WTC11 (cell line): ENCODE data around the gene CENPS. TPM values are rescaled to one million over a fixed set of nuclear protein-coding genes. Genes with fewer than 3 reads are reported as not detected.

ENCODE experiments used
- ATAC-seq: fragments of 200-7000 bp; cut with Tn5 transposase; 2 replicates; pipeline ENCODE4 v1.10.0; 2021; ENCODE audit warnings: mild to moderate bottlenecking, moderate library complexity
- CTCF ChIA-PET: fragments of 300-600 bp; sonication (Branson Sonifier 250); formaldehyde crosslinking; loops from one replicate; lab custom pipeline; 2021; ENCODE audit warnings: antibody characterized with exemption; lab: Charles Lee
- POLR2A ChIA-PET: fragments of 350-600 bp; sonication (Branson Sonifier 250); formaldehyde crosslinking; loops from one replicate; lab custom pipeline; 2021; ENCODE audit warnings: antibody characterized with exemption; lab: Charles Lee
- DNase-seq: peaks from one replicate; pipeline ENCODE4 v3.0.0; 2021; ENCODE audit warnings: low spot score
- H3K27ac Mint-ChIP-seq: 2 replicates; pipeline ENCODE4 v1.8.0; 2021; ENCODE audit warnings: mixed read lengths
- H3K27me3 Mint-ChIP-seq: 2 replicates; pipeline ENCODE4 v1.8.0; 2021; ENCODE audit warnings: low read depth, mild to moderate bottlenecking, moderate library complexity, mixed read lengths
- H3K36me3 Mint-ChIP-seq: 2 replicates; pipeline ENCODE4 v1.8.0; 2021; ENCODE audit warnings: mixed read lengths
- H3K4me1 Mint-ChIP-seq: 2 replicates; pipeline ENCODE4 v1.8.0; 2022; ENCODE audit warnings: mixed read lengths
- H3K4me3 Mint-ChIP-seq: 2 replicates; pipeline ENCODE4 v1.8.0; 2021; ENCODE audit warnings: mild to moderate bottlenecking, moderate library complexity, mixed read lengths
- H3K9me3 Mint-ChIP-seq: 2 replicates; pipeline ENCODE4 v1.8.0; 2021; ENCODE audit warnings: mixed read lengths
- CBFB ChIP-seq: sonication (generic); formaldehyde crosslinking; IDR thresholded peaks from 2 replicates; pipeline ENCODE4 v1.8.1; 2022; ENCODE audit warnings: mild to moderate bottlenecking, low read depth, missing genetic modification reagents
- E2F5 ChIP-seq: sonication (generic); formaldehyde crosslinking; IDR thresholded peaks from 2 replicates; pipeline ENCODE4 v1.8.1; 2022; ENCODE audit warnings: mild to moderate bottlenecking, moderate library complexity, missing genetic modification reagents
- ESRRA ChIP-seq: sonication (generic); formaldehyde crosslinking; IDR thresholded peaks from 2 replicates; pipeline ENCODE4 v1.8.1; 2022; ENCODE audit warnings: mild to moderate bottlenecking, missing genetic modification reagents, borderline replicate concordance
- ETV6 ChIP-seq: sonication (generic); formaldehyde crosslinking; IDR thresholded peaks from 2 replicates; pipeline ENCODE4 v1.8.1; 2022; ENCODE audit warnings: mild to moderate bottlenecking, missing genetic modification reagents
- GABPB1 ChIP-seq: sonication (generic); formaldehyde crosslinking; IDR thresholded peaks from 2 replicates; pipeline ENCODE4 v1.8.1; 2023; ENCODE audit warnings: mild to moderate bottlenecking, missing genetic modification reagents
- HMGA2 ChIP-seq: fragments of 250-450 bp; sonication (Bioruptor Pico); IDR thresholded peaks from 2 replicates; pipeline ENCODE4 v1.4.0; 2021; ENCODE audit warnings: mild to moderate bottlenecking, moderate library complexity
- IRF2 ChIP-seq: sonication (generic); formaldehyde crosslinking; IDR thresholded peaks from 2 replicates; pipeline ENCODE4 v1.8.0; 2022; ENCODE audit warnings: low read depth, missing genetic modification reagents, borderline replicate concordance
- KAT7 ChIP-seq: sonication (generic); formaldehyde crosslinking; IDR thresholded peaks from 2 replicates; pipeline ENCODE4 v1.8.1; 2023; ENCODE audit warnings: missing genetic modification reagents, mild to moderate bottlenecking, borderline replicate concordance
- MLX ChIP-seq: sonication (generic); formaldehyde crosslinking; IDR thresholded peaks from 2 replicates; pipeline ENCODE4 v1.8.1; 2023; ENCODE audit warnings: mild to moderate bottlenecking, missing genetic modification reagents, moderate library complexity
- NFE2L1 ChIP-seq: sonication (generic); formaldehyde crosslinking; IDR thresholded peaks from 2 replicates; pipeline ENCODE4 v1.8.1; 2023; ENCODE audit warnings: missing genetic modification reagents
- NR1H2 ChIP-seq: sonication (generic); formaldehyde crosslinking; IDR thresholded peaks from 2 replicates; pipeline ENCODE4 v1.9.0; 2021; ENCODE audit warnings: mild to moderate bottlenecking, moderate library complexity, missing genetic modification reagents
- NR3C1 ChIP-seq: sonication (generic); formaldehyde crosslinking; conservative IDR thresholded peaks from 2 replicates; pipeline ENCODE4 v1.8.1; 2023; ENCODE audit warnings: low read depth, mild to moderate bottlenecking, missing genetic modification reagents
- PRDM15 ChIP-seq: sonication (generic); formaldehyde crosslinking; IDR thresholded peaks from 2 replicates; pipeline ENCODE4 v1.8.0; 2022; ENCODE audit warnings: missing genetic modification reagents
- PRRX2 ChIP-seq: fragments of 250-450 bp; sonication (Bioruptor Pico); IDR thresholded peaks from 2 replicates; pipeline ENCODE4 v1.8.0; 2021; ENCODE audit warnings: mild to moderate bottlenecking
- SP1 ChIP-seq: sonication (generic); formaldehyde crosslinking; conservative IDR thresholded peaks from 2 replicates; pipeline ENCODE4 v1.8.1; 2022; ENCODE audit warnings: missing genetic modification reagents
- TEAD4 ChIP-seq: sonication (generic); formaldehyde crosslinking; IDR thresholded peaks from 2 replicates; pipeline ENCODE4 v1.8.0; 2022; ENCODE audit warnings: mild to moderate bottlenecking, missing genetic modification reagents
- ZMAT4 ChIP-seq: fragments of 250-450 bp; sonication (Bioruptor Pico); IDR thresholded peaks from 2 replicates; pipeline ENCODE4 v1.9.0; 2021; ENCODE audit warnings: mild to moderate bottlenecking
- ZNF138 ChIP-seq: sonication (generic); formaldehyde crosslinking; conservative IDR thresholded peaks from 2 replicates; pipeline ENCODE4 v1.8.1; 2022; ENCODE audit warnings: mild to moderate bottlenecking, moderate library complexity, missing genetic modification reagents
- ZNF532 ChIP-seq: fragments of 250-450 bp; sonication (Bioruptor Pico); IDR thresholded peaks from 2 replicates; pipeline ENCODE4 v1.9.0; 2021; ENCODE audit warnings: mild to moderate bottlenecking, borderline replicate concordance
- total RNA-seq: library from RNA; stranded (reverse); gene quantifications from 3 replicates; pipeline ENCODE4 v1.2.3, GENCODE V29; 2021

Gene CENPS
- total RNA-seq, 1 experiment from 2014 or later: 13.8 TPM

GRCh38 chr1:10429868-10430215 lies 391 bp upstream of the CENPS start:
- H3K36me3 Mint-ChIP-seq: no peaks in the 10 kb centered on the region
- ATAC-seq: no peak

GRCh38 chr1:10431070-10431730 lies 967 bp downstream of the CENPS start:
- POLR2A ChIA-PET: interaction anchor here (0.6 to 1.7 kb wide), 4 partner anchors 33 to 221 kb away, joined by 3 to 8 read pairs (median 3); partner anchors contain the start of gene KIF1B
- TF ChIP-seq E2F5 (CRISPR knock-in tag): no peak
- no peak for TF ChIP-seq ZMAT4 (CRISPR knock-in tag)
- no peak for TF ChIP-seq TEAD4
- TF ChIP-seq PRRX2 (CRISPR knock-in tag): no peak
- TF ChIP-seq PRDM15: peak; percentile 64
- 0 out of 2 replicates have a peak, but pooled peaks have one; percentile 0 for TF ChIP-seq NFE2L1
- ATAC-seq (peak; percentile 2; the same call in 1 of the 2 replicates), DNase-seq (no peak)
- no peaks in the 10 kb centered on the region for H3K9me3 Mint-ChIP-seq
- H3K27ac Mint-ChIP-seq: peak overlapping the region; percentile 55
- no peaks in the 10 kb centered on the region for H3K27me3 Mint-ChIP-seq
- peaks cover 16% of the 10 kb centered on the region for H3K4me1 Mint-ChIP-seq
- no peaks in the 10 kb centered on the region for H3K36me3 Mint-ChIP-seq
- CTCF ChIA-PET: interaction anchor here (0.7 to 3.3 kb wide), 19 partner anchors 8 to 711 kb away, joined by 3 to 39 read pairs (median 5); partner anchors contain the start of genes CORT, KIF1B and PGD
- H3K4me3 Mint-ChIP-seq: peak overlapping the region; percentile 77

More at GRCh38 chr1:10429868-10430215, 391 bp upstream of the CENPS start:
- TF ChIP-seq CBFB (CRISPR knock-in tag) (no peak), KAT7 (0 out of 2 replicates have a peak, but pooled peaks have one; percentile 9), NR1H2 (CRISPR knock-in tag) (no peak)
- H3K9me3 Mint-ChIP-seq: no peaks in the 10 kb centered on the region
- ChIA-PET POLR2A (interaction anchor here (1.0 to 1.9 kb wide), 4 partner anchors 30 to 486 kb away, joined by 3 to 8 read pairs (median 6); partner anchors contain the start of genes LZIC and NMNAT1), CTCF (interaction anchor here (0.6 to 3.3 kb wide), 30 partner anchors 10 to 709 kb away, joined by 3 to 39 read pairs (median 4); partner anchors contain the start of genes CORT, CTNNBIP1, KIF1B and PEX14)
- H3K27me3 Mint-ChIP-seq: no peaks in the 10 kb centered on the region
- peak overlapping the region; percentile 92 for H3K27ac Mint-ChIP-seq
- H3K4me1 Mint-ChIP-seq: peaks cover 20% of the 10 kb centered on the region
- DNase-seq: no peak
- peak overlapping the region; percentile 77 for H3K4me3 Mint-ChIP-seq

GRCh38 chr1:10432910-10433700 lies 2.9 kb downstream of the CENPS start:
- H3K27me3 Mint-ChIP-seq: no peaks in the 10 kb centered on the region
- ChIA-PET CTCF (no interaction called here), POLR2A (interaction anchor here (0.6 kb wide), 1 partner anchor 21 kb away, joined by 5 read pairs; no protein-coding TSS in a partner anchor)
- no peaks in the 10 kb centered on the region for H3K36me3 Mint-ChIP-seq
- ATAC-seq (no peak), DNase-seq (no peak)
- no peak overlapping the region for H3K27ac Mint-ChIP-seq
- no peaks in the 10 kb centered on the region for H3K9me3 Mint-ChIP-seq
- peaks cover 16% of the 10 kb centered on the region for H3K4me1 Mint-ChIP-seq
- H3K4me3 Mint-ChIP-seq: peak overlapping the region; percentile 22; the same call in 1 of the 2 replicates
- no peak for TF ChIP-seq NR3C1
- no peak for TF ChIP-seq ZNF138 (CRISPR knock-in tag)
- TF ChIP-seq IRF2: no peak
- no peak for TF ChIP-seq GABPB1 (CRISPR knock-in tag)
- TF ChIP-seq SP1 (CRISPR knock-in tag): no peak
- no peak for TF ChIP-seq E2F5 (CRISPR knock-in tag)
- no peak for TF ChIP-seq HMGA2 (CRISPR knock-in tag)
- no peak for TF ChIP-seq ZNF532 (CRISPR knock-in tag)
- no peak for TF ChIP-seq NFE2L1
- TF ChIP-seq ESRRA (CRISPR knock-in tag): no peak
- TF ChIP-seq ETV6: no peak
- TF ChIP-seq MLX (CRISPR knock-in tag): no peak
